NCI-H146 treated with DMSO at 0.1 percent for 48 hours (cell line): ENCODE results near the gene SMYD3.

Experiments used
- DNase-seq: peaks from one replicate; lab custom pipeline; 2025; ENCODE audit not compliant: unreplicated experiment; lab: John Stamatoyannopoulos, UW

SMYD3 gene

GRCh38 chr1:246218686-246219085 is 288.4 kb downstream of the SMYD3 start:
- peak; percentile 48 for DNase-seq

DNA sequence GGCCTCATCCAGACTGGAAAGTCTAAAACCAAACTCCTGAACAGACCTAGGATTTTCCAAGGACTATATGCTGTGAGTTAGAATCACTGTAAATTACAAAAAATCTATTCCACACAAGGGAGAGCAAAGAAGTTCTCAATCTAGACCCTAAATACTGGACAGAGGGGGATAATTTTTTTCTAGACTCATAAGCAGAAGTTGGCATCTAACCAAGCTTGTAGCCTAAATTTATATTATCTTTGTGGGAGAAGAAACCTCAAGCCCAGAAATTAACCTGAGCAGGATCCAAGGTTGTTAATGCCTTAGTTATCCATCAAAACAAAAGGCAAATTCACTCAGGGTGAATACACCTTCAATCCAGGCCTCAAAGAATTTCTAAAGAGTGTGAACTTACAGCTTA is 290.2 kb downstream of the SMYD3 start:
- DNase-seq: no peak

- no peak for DNase-seq
These were observed 291.6 kb downstream of the SMYD3 start for GRCh38 chr1:246215510-246215903.

DNA sequence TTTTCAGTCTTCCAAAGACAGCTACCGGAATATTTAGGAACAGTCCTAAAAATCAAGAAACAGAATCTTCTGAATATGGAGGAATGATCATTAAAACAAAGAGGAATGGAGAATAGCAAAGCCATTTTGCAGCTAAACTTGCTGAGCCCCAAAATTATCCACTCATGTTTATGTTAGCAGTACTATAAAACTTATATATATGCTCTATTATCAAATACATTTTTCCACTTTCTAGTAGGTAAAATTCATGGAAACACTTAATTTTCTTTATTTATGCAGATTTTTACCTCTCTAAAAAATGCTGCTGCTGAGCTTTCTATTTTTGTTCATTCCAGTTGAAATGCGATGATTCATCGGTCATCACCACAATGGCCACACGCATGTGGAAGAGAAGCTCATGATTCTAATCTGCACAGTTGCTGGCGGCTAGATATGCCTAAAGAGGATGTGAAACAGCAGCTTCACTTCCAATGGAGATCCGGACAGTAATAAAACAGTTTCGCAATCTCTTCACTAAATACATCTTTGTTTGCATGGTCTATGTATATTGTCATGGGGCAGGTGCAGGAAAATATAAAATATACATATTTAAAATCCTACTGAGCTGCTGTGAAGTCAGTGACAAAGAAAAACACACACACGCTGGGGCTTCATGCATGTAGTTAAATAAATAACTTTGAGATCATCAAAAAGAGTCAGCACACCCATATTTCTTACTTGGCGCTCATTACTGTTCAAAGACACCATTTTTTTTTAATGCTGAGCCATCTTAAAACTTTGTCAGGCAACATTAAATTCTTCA is 292.2 kb downstream of the SMYD3 start:
- peak; percentile 79 for DNase-seq

GRCh38 chr1:246213947-246214346 is 293.1 kb downstream of the SMYD3 start:
- no peak for DNase-seq

DNA sequence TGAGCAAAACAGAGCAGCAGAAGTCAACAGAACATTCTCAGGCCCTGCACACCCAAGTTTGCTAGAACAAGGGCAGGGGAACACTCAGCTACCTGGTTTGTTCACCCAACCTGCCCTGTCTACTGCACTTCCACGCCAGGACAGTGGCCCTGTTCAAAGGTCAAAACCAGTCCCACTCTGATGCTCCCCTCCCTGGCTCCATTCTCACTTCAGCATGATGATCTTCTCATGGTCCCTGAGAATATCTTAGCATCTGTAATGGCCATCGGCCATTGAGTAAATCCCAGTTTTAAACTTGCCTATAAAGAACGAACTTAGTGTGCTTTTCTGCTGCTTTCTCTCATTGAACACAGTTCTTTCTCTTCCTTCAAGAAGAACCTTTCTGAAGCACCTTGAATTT is 293.6 kb downstream of the SMYD3 start:
- DNase-seq: no peak

DNA sequence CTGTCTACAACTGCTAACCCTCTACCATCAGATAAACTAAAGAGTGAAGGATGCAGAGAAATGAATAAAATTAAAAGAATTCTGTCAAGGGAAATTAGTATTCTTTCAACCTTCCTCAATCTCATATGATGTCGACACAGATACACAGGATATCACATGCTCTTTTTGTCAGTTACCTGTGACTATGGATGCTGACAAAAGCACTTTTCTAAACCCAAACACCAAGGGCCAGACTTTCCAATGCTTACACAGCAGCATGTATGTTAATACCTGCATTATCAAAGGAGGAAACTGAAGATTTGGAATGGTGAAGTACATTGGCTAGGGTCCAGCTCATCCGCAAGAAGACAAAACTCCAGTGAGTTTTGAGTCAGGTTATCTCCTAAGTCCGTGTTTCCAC is 294.0 kb downstream of the SMYD3 start:
- DNase-seq: no peak

GRCh38 chr1:246212013-246212412 is 295.1 kb downstream of the SMYD3 start:
- no peak for DNase-seq

- DNase-seq: peak; percentile 69
These were observed 296.3 kb downstream of the SMYD3 start for GRCh38 chr1:246210756-246211155.

DNA sequence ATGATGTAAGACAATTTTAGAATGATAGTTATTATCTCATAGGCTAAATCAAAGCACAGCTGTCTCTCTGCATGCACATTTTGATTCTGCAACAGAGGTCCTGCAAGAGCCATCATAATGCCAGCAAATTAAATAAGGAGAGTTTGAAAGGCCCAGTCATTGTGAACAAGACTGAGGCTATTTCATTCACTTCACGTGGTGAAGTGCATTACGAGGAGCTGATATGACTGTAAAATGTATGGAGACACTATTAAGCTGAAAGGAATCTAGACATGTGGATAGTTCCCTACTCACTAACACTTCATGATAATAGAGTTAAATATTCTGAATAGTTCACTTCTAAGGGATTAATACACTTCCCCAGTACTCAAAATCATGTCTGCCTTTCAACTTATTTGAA is 299.0 kb downstream of the SMYD3 start:
- DNase-seq: no peak

DNA sequence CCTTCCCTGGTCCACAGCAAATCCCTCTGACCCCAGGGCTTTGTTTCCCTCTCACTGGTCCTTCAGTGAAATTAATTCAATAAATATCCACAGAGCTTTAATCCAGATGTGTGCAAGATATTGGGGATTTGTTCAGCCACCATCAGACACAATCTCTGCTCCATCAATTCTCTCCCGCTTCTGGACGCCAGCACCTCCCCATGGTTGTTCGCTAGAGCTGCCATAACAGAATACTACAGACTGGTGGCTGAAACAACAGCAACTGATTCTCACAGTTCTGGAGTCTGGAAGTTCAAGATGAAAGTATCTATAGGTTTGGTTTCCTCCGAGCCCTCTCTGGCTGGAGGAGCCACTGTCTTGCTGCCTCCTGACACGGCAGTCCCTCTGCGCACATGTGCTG is 303.9 kb downstream of the SMYD3 start:
- DNase-seq: no peak

DNA sequence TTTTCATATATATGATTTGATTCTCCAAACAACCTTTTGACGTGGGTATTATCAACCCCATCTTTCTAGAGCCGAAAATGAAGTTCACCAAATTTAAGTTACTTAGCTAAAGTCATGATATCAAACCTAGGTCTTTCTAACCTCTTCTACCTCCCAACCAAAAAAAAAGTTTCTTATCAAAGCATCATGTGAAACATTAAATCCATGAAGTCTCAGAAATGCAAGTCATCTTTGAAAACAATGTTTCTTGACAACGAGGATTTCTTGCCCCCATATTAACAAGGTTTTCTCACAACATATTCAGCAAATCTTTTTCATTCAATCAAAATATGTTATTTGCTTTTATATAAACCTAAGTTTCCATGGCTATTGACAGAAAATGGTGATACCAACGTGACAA is 306.3 kb downstream of the SMYD3 start:
- DNase-seq: no peak

GRCh38 chr1:246200225-246200624 is 306.9 kb downstream of the SMYD3 start:
- no peak for DNase-seq

DNA sequence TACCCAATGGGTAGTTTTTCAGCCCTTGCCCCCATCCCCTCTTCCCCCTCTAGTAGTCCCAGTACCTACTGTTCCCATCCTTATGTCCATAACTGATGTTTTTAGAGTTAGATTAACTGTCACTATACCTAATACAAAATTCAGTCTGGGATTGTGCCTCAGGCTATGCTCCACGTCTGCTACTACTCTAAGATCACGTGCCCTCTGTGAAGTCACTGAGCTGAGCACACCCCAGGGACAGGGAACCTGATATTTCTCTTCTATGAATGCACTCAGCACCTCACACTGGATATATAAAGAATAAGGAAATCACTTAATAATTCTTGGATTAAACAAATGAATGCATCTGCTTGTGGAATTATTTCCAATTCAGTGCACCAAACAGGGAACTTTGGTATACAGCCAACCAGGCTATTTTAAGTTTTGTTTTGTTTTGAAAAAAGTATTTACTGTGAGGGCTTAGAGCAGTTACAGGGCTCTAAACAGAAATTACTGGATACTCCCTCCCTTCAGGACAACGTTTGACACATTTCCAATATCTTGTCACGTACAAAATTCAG is 307.9 kb downstream of the SMYD3 start:
- DNase-seq: peak; percentile 50

GRCh38 chr1:246198115-246198816 is 308.8 kb downstream of the SMYD3 start:
- DNase-seq: no peak

GRCh38 chr1:246197076-246197475 is 310.0 kb downstream of the SMYD3 start:
- DNase-seq: no peak

DNA sequence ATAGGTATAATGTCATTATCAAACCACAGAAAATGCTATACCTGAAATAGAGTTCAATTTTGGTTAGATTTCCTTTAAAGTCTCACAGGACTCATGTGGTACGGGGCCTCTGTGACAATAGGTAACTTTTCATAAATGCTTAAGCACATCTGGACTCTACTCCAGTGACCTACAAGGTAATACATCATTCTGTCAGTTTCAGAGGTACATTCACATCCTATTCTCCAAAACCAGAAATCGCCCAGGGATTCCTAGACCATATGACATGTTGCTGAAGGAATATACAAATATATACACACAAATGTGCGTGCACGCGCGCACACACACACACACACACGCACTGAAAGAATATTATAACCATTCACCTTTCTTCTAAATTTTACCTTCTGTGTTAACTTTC is 311.8 kb downstream of the SMYD3 start:
- no peak for DNase-seq

- no peak for DNase-seq
These were observed 313.5 kb downstream of the SMYD3 start for GRCh38 chr1:246193537-246193936.

GRCh38 chr1:246189126-246189525 is 318.0 kb downstream of the SMYD3 start:
- no peak for DNase-seq

- no peak for DNase-seq
These were observed 319.2 kb downstream of the SMYD3 start for GRCh38 chr1:246187834-246188372.

- DNase-seq: no peak
These were observed 322.6 kb downstream of the SMYD3 start for GRCh38 chr1:246184503-246184902.
